Hematopoietic multipotent progenitor cell treated with erythropoietin and hydrocortisone succinate and interleukin-3 and kit ligand, for 15 days (in vitro differentiated cells): ENCODE data around the gene GPRC5C.

ENCODE experiments used
- DNase-seq: peaks from one replicate; pipeline ENCODE4 v3.0.0-alpha.2; 2015; ENCODE audit warnings: low spot score

Gene GPRC5C

DNA sequence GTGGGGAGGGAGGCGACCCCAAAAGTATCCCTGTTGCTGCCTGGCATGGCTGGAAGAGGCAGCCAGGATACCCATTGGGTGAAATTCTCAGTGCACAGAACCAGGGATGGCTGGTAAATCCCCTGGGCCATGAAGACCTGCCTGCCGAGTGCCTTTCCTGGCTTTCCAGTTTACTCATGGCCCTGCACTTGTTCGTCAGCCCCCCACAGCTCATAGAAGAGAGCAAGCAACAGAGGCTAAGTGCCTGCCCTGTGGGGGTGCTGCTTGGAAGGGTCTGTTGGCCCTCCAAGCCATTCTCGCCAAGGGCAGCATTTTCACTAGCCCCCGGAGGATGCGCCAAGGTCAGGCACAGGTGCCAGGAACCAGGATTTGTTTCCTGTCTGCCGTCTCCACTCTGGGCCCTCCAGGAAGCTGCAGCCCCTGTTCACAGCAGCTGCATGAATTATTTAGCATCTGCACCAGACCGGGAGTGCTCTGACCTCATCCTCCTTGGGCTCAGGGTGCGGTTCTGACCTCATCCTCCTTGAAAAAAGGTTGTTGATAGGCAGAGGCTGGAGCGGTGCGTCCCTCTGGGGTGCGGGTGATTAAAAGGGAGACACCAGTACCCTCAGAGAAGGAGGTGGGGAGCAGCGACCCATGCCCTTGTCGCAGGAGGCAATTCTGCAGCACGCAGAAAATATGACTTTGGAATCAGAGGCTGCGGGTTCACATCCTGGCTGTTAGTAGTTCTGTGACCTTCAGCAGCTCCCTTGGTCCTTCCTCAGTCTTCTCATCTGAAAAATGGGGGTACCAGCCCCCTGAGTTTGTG is 20.3 kb downstream of the GPRC5C start:
- DNase-seq = no peak

GRCh38 chr17:74452841-74453661 is 21.2 kb downstream of the GPRC5C start:
- DNase-seq = no peak

DNA sequence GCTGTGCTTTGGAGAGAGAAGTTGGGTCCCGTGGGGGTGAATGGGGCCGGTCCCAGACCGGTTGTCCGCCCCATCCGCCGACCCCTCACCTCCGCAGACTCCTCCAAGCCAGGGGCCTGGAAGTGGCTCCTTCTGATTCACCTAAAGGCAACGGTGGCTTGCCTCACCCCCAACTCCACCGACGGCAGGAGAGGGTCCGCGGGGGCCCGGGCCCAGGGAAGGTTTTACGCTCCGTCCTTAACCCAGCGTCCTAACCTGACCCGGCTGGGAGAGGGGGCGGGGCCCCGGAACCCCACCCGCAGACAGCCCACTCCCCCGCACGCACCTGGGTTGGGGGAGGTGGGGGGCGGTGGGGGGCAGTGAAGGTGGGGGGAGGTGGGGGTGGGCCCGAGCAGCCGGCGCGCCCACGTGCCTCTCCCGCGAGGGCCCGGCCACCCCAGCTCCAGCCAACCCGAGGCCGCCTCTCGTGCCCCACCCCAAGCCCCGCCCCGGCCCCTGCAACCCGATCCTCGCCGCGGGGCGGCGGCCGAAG is 21.8 kb downstream of the GPRC5C start:
- DNase-seq = peak; percentile 51

DNA sequence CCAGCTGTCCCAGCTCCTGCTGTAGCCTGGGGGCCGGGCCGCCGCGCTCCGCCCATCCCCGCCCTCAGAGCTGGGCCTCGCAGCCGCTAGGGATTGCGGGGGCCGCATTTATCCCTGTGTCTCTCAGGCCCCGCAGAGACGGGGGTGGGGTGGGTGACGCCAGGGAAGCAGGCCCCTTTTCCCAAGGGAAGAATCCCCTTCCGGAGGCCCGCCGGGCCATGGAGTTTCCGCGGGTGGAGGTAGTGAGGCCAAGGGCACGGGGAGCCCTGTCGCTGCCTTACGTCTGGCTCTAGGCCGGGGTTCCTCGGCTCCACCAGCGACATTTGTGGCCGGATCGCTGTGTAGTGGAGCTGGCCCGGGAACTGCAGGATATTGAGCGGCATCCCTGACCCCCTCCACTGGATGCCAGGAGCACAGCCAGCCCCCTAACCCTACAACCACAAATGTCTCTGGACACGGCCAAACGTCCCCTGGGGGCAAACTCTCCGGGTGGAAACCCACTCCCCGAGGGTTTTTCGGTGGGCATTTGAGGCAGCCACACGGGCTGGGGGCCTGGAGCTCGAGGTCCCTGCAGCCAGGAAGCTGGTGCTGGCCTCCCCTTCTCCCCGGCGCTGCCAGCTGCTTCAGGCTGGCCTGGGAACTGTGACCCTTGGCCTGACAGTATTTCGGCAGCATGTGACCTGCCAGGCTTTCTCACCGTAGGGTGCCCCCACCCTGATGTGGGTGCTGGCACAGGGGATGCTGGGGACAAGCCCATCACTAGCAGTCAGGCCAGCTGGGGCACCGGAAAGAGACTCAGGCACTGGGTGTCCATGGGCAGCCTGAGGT is 22.5 kb downstream of the GPRC5C start:
- no peak for DNase-seq

GRCh38 chr17:74455025-74455545 is 23.2 kb downstream of the GPRC5C start:
- DNase-seq = no peak

- no peak for DNase-seq
Measured at GRCh38 chr17:74455821-74456220, 23.9 kb downstream of the GPRC5C start.

DNA sequence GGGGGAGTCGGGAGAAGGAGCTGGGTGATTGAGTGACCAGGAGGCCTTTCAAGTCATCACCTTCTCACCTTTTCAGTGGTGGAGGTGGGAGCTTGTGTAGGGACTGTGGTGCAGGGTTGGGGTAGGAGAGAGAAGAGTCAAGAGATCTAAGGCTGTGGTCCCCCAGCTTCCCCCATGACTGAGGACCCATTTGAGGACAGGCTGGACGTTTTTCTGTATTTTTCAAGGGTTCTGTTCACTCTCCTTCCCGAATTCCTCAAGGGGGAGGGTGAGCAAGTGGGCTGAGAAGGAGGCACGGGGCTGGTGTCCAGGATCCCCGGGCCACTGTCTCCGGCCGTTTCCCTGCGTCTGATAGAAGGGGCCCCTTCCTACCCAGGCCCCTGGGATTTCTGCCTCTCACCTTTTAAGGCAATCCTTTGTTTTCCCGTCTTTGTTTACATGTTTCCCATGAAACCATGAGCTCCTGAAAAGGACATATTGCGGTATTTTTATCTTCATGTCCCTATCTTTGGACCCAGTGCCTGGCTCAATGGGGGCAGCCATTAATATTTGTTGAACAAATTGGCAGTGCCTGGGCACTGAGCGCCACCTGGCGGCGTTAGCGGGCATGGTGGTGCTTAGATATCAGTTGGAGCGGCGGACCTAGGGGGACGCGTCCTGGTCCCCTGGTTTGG is 25.4 kb downstream of the GPRC5C start:
- DNase-seq = peak; percentile 68

DNA sequence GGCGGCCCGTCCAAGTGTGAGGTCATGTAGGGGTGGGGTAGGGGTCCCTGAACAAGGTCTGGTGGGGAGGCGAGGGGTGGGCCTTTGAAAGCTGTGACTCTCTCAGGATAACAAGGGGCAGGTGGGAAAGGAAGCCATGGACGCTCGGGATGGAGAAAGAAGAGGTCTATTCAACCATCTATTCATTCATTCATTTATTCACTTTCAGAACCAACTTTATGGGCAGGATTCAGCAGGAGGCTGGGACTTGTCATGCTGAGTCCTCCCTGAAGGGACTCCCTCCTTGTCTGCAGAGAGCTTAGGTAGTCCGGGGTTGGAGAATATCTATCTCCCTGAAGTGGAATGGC is 25.9 kb downstream of the GPRC5C start:
- no peak for DNase-seq

DNA sequence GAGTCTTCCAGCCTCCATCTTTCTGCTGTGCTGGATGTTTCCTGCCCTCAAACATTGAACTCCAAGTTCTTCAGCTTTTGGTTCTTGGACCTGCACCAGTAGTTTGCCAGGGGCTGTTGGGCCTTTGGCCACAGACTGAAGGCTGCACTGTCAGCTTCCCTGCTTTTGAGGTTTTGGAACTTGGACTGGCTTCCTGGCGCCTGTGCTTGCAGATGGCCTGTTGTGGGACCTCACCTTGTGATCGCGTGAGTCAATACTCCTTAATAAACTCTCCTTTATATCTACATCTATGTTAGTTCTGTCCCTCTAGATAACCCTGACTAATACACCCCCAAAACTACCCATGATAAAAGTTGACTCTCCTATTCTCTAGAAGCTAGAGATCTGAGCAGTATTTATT is 26.9 kb downstream of the GPRC5C start:
- no peak for DNase-seq

GRCh38 chr17:74459622-74460021 is 27.7 kb downstream of the GPRC5C start:
- no peak for DNase-seq

GRCh38 chr17:74460241-74460640 is 28.4 kb downstream of the GPRC5C start:
- no peak for DNase-seq

DNA sequence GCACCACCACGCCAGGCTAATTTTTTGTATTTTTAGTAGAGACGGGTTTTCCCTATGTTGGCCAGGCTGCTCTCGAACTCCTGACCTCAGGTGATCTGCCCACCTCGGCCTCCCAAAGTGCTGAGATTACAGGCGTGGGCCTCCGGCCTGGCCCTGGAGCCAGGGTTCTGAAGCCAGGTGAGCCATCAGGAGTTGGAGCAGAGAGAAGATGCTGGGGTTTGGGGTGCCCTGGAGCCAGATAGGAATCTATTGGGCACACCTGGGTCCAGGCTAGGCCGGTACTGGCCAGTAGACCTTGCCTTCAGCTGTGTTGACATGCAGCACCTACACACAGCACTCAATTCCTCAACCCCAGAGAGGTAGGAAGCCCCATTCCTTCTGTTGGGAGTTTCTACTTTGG is 29.1 kb downstream of the GPRC5C start:
- no peak for DNase-seq

GRCh38 chr17:74461611-74462010 is 29.7 kb downstream of the GPRC5C start:
- no peak for DNase-seq

GRCh38 chr17:74464730-74465377 is 33.0 kb downstream of the GPRC5C start:
- no peak for DNase-seq

- DNase-seq = no peak
Measured at GRCh38 chr17:74465378-74466110, 33.7 kb downstream of the GPRC5C start.

DNA sequence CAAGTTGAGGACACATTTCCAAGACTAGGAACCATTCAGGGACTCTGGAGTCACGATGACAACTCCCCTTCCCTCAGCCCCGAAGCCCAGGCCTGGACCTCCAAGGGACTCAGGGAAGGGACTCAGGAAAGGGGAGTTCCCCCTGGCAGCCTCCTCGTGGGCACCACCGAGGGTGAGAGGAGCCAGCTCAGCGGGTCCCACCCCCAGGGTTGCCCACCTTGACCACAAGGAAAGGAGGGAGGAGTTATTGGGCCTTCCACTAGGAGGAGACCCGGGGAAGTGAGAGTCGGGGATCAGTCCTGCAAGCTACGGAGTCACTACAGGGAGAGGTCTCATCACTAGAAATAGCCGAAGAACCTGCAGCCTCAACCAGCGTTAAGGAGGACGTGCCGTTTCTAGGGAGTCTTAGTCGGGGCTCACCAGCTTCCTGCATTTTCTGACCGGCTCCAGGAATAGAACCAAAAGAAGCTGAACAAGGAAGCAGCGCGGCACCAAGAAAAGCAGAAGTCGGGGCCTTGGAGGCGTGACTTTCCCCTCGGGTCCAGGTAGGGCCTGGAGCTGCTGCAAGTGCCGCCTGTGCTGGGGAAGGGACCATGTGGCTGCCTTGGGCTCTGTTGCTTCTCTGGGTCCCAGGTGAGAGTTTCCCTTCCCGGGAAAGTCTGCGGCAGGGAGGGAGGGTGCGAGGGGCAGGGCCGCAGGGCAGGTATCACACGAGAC is 34.4 kb downstream of the GPRC5C start, which contains the start of gene CD300A:
CD300A (plus strand) TSS at position 524 of the 717 bp plus-strand sequence; CDS start at position 594, 70 bp downstream.
- DNase-seq = no peak

GRCh38 chr17:74466828-74467184 is 34.9 kb downstream of the GPRC5C start:
- no peak for DNase-seq

DNA sequence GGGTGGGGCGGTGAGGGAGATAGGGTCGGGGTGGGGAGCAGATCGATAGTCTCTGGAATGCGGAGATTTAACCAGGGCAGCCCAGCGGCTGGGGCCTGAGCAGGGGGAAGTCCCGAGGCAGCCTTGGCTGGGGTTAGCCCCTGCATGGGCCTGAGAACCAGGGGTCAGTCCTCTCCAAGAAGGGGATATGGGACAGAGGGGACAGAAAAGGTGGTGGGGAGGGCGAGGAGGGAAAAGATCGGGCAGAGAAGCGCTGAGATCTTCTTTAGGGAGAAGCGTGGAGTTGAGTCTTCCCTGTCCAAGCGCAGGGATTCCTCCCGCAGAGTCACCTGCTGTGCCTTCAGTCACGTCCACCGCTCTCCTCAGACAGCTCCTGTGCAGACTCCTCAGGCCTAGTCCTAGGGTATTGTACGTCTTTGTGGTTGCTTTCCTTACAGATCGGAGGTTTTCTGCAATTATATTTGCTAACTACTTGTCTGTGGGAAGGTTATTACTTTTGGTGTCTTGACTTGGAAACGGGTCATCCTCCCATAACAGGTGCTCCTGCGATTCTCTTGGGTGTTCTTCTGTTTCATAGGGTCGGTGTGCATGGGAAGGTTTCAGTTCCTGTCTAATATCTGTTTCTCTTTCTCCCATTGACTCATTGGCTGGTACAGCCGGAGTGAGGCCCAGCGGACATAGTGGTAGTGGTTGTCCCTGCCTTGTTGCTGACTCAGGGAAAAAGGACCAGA is 35.5 kb downstream of the GPRC5C start:
- no peak for DNase-seq

- no peak for DNase-seq
Measured at GRCh38 chr17:74471341-74471740, 39.5 kb downstream of the GPRC5C start.
